ENCODE measurements around the gene SPANXC.

DNA sequence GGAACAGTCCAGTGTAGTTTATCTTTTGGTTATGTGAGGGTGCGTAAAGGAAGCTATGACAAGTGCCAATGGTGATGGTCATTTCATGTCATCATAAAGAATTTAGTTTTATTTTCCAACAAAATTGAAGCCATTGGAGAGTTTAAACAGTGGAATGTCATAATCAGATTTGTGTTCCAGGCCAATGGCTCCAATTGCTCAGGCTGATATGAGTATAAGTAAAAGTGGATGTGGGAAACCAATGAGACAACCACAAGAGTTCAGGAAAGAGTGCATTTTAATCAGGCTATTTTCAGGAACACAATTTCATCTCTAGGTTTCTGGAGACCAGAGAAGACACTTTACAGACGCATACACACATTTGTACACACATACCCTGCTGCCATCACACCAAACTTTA is 20.7 kb downstream of the SPANXC start:
- no peak for TF ChIP-seq EZH2 (IDR thresholded peaks at IDR 0.05; ENCODE audit: borderline replicate concordance, insufficient read depth, low read depth, low read length, poor library complexity, severe bottlenecking)
- TF ChIP-seq, protein P1, sequence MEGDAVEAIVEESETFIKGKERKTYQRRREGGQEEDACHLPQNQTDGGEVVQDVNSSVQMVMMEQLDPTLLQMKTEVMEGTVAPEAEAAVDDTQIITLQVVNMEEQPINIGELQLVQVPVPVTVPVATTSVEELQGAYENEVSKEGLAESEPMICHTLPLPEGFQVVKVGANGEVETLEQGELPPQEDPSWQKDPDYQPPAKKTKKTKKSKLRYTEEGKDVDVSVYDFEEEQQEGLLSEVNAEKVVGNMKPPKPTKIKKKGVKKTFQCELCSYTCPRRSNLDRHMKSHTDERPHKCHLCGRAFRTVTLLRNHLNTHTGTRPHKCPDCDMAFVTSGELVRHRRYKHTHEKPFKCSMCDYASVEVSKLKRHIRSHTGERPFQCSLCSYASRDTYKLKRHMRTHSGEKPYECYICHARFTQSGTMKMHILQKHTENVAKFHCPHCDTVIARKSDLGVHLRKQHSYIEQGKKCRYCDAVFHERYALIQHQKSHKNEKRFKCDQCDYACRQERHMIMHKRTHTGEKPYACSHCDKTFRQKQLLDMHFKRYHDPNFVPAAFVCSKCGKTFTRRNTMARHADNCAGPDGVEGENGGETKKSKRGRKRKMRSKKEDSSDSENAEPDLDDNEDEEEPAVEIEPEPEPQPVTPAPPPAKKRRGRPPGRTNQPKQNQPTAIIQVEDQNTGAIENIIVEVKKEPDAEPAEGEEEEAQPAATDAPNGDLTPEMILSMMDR (IDR thresholded peaks at IDR 0.05): no peak
